Measurements from ENCODE around the gene SFTPB.
"Not testable (repeated sequence)": the region's sequence is repeated elsewhere in the genome, so short reads cannot be mapped to it uniquely, and the experiment has no call there.

SFTPB gene

DNA sequence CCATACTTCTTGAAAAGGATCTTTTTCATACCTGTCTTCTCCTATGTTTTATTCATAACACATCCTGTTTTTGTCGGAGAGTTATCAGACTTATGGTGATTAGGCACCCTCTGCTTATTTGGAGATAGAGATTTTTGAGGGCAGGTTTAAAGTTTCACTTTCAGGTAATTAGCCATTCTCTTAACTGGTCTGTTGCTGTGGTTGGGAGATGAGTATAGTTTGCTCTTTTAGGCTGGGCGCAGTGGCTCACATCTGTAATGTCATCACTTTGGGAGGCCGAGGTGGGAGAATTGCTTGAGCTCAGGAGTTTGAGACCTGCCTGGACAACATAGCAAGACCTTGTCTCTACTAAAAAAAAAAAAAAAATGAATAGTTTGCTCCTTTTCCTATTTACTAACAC is 25.3 kb downstream of the SFTPB start:
- Histone ChIP-seq H3K36me3 (ENCODE audit: control insufficient read depth, insufficient read depth, low read length) (peaks cover 100% of the 10 kb centered on the region), H3K4me3 (ENCODE audit: extremely low read depth, insufficient read depth, low read length, poor library complexity, severe bottlenecking) (no peak overlapping the region), H3K9me3 (ENCODE audit: control insufficient read depth, low read length) (no peaks in the 10 kb centered on the region), H3K27ac (ENCODE audit: low read depth, low read length, severe bottlenecking) (no peak overlapping the region), H3K4me1 (ENCODE audit: control insufficient read depth, insufficient read depth, low read length, poor library complexity, severe bottlenecking) (no peaks in the 10 kb centered on the region)
- no CpG with 5 or more reads among the region's 3 CpGs for WGBS, 2 experiments (ENCODE audit: insufficient coverage in 2 of 2)

DNA sequence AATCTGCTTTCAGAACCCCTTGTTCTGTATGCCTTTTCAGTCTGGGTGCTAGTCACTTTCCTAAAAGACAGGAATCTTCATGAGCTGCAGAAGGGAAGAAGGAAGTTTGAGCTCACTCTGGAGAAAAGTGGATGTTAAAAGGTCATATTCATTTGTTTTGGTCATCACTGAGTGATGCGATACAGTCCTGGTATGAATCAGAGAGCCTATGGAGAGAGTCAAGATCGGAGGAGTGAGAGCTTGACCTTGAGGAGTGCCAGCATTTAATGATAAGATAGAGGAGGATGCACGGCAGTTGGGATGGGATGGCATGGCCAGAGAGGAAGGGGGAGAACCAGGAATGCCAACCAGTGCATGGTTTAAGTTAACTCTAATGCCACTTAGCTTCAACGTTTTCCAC is 32.4 kb downstream of the SFTPB start:
- WGBS, 2 experiments (ENCODE audit: insufficient coverage in 2 of 2): 92 to 96% methylated on average over 2 to 3 of the region's 4 CpGs
- Histone ChIP-seq H3K9me3 (ENCODE audit: control insufficient read depth, low read length) (no peaks in the 10 kb centered on the region), H3K4me1 (ENCODE audit: control insufficient read depth, insufficient read depth, low read length, poor library complexity, severe bottlenecking) (no peaks in the 10 kb centered on the region), H3K27ac (ENCODE audit: low read depth, low read length, severe bottlenecking) (no peak overlapping the region), H3K4me3 (ENCODE audit: extremely low read depth, insufficient read depth, low read length, poor library complexity, severe bottlenecking) (no peak overlapping the region), H3K36me3 (ENCODE audit: control insufficient read depth, insufficient read depth, low read length) (peaks cover 91% of the 10 kb centered on the region)

DNA sequence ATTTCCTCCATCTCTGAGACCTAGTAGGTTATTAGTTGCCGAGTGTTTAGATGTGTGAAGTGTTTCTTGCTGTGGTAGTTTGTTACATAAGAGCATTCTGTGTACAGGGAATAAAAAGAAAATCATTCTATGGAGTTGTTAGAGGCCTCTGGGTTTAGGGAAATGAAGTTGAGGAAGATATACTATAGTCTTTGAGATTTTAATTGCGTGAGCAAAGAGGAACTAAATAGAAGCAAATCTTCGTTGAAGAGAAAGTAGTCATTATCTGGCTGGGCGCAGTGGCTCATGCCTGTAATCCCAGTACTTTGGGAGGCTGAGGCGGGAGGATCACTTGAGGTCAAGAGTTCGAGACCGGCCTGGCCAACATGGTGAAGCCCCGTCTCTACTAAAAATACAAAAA is 33.0 kb downstream of the SFTPB start:
- Histone ChIP-seq H3K4me1 (ENCODE audit: control insufficient read depth, insufficient read depth, low read length, poor library complexity, severe bottlenecking) (no peaks in the 10 kb centered on the region), H3K36me3 (ENCODE audit: control insufficient read depth, insufficient read depth, low read length) (peaks cover 90% of the 10 kb centered on the region), H3K9me3 (ENCODE audit: control insufficient read depth, low read length) (no peaks in the 10 kb centered on the region), H3K27ac (ENCODE audit: low read depth, low read length, severe bottlenecking) (no peak overlapping the region), H3K4me3 (ENCODE audit: extremely low read depth, insufficient read depth, low read length, poor library complexity, severe bottlenecking) (no peak overlapping the region)
- 95 to 98% methylated on average over 5 to 6 of the region's 8 CpGs for WGBS, 2 experiments (ENCODE audit: insufficient coverage in 2 of 2)

DNA sequence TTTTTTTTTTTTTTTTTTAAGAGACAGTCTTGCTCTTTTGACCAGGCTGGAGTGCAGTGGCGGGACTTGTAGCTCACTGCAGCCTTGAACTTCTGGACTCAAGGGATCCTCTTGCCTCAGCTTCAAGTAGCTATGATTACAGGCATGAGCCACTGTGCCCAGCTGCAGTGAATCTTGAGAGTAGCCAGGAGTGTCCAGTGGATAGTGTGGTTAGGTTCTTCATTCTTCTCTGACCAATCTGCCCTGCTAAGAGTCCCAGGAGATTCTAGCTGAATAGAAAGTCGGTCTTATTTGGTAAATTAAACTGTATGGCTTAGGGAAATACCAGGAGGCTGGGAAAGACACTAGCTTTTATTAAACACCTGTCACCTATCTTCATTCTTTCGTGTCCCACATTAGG is 36.7 kb downstream of the SFTPB start:
- Histone ChIP-seq H3K27ac (ENCODE audit: low read depth, low read length, severe bottlenecking) (no peak overlapping the region), H3K9me3 (ENCODE audit: control insufficient read depth, low read length) (no peaks in the 10 kb centered on the region), H3K36me3 (ENCODE audit: control insufficient read depth, insufficient read depth, low read length) (peaks cover 88% of the 10 kb centered on the region), H3K4me1 (ENCODE audit: control insufficient read depth, insufficient read depth, low read length, poor library complexity, severe bottlenecking) (no peaks in the 10 kb centered on the region), H3K4me3 (ENCODE audit: extremely low read depth, insufficient read depth, low read length, poor library complexity, severe bottlenecking) (no peak overlapping the region)
- 90% methylated on average over 2 of the region's 3 CpGs; no CpG with 5 or more reads in 1 of the 2 experiments for WGBS, 2 experiments (ENCODE audit: insufficient coverage in 2 of 2)

DNA sequence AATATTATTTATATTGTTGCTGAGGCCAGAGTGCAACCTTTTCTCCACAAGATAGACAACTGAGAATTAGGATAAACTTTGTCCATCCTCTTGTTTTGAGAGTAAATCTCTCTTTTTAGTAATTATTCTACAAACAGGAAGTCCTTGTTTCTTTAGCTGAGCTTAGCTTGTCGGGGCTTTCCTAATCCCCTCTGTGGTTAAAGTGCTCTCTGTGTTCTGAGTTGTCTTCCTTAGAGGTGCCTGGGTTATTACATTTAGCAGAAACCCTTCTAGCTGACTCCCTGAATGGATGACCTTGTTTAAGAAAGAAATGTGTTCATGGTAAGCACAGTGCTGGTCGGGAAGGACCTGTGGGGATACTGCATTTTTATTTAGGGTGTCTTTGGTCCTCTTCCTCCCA is 39.3 kb downstream of the SFTPB start:
- H3K4me3 ChIP-seq (ENCODE audit: extremely low read depth, insufficient read depth, low read length, poor library complexity, severe bottlenecking): no peak overlapping the region
- no peaks in the 10 kb centered on the region for H3K4me1 ChIP-seq (ENCODE audit: control insufficient read depth, insufficient read depth, low read length, poor library complexity, severe bottlenecking)
- 90 to 100% methylated on average over 1 to 2 of the region's 2 CpGs for WGBS, 2 experiments (ENCODE audit: insufficient coverage in 2 of 2)
- H3K36me3 ChIP-seq (ENCODE audit: control insufficient read depth, insufficient read depth, low read length): peaks cover 94% of the 10 kb centered on the region
- no peak overlapping the region for H3K27ac ChIP-seq (ENCODE audit: low read depth, low read length, severe bottlenecking)
- no peaks in the 10 kb centered on the region for H3K9me3 ChIP-seq (ENCODE audit: control insufficient read depth, low read length)

DNA sequence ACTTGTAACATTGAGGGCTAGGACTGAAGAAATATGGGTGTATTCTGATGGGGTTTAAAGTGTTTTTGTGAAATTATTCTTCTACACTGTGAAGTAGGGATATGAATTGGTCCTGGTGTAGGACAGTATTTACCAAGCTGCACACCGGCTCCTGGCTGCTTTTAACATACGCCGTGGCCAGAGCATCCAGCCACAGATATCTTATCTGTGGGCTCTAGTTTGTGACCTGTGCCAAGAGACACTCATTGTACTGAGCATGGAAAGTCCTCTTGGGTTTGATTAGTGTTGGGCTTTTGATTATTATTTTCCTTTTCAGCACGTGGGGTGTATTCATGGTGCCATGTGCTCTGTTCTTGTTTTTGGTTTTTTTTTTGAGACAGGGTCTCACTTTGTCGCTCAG is 44.0 kb downstream of the SFTPB start:
- H3K9me3 ChIP-seq (ENCODE audit: control insufficient read depth, low read length): no peaks in the 10 kb centered on the region
- H3K36me3 ChIP-seq (ENCODE audit: control insufficient read depth, insufficient read depth, low read length): peaks cover 96% of the 10 kb centered on the region
- no peak overlapping the region for H3K4me3 ChIP-seq (ENCODE audit: extremely low read depth, insufficient read depth, low read length, poor library complexity, severe bottlenecking)
- H3K4me1 ChIP-seq (ENCODE audit: control insufficient read depth, insufficient read depth, low read length, poor library complexity, severe bottlenecking): no peaks in the 10 kb centered on the region
- WGBS, 2 experiments (ENCODE audit: insufficient coverage in 2 of 2): 94 to 96% methylated on average over 4 to 5 of the region's 5 CpGs
- H3K27ac ChIP-seq (ENCODE audit: low read depth, low read length, severe bottlenecking): no peak overlapping the region

DNA sequence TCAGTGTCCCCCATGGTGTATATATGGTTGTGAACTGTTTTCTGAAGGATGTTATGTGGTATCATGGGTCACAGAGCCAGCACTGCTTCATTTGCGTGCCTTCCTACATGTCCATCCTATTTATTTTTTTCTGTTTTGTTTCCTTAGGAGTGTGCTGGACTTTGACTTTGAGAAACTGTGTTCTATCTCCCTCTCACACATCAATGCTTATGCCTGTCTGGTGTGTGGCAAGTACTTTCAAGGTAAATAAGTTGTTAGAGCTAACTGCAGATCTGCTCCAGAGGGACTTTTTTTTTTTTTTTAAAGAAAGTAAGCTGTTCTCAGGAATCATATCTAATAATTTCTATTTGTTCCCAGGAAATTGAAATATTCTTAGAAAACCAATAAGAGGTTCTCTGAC is 46.7 kb downstream of the SFTPB start:
- peaks cover 83% of the 10 kb centered on the region for H3K36me3 ChIP-seq (ENCODE audit: control insufficient read depth, insufficient read depth, low read length)
- H3K4me3 ChIP-seq (ENCODE audit: extremely low read depth, insufficient read depth, low read length, poor library complexity, severe bottlenecking): no peak overlapping the region
- no CpG with 5 or more reads among the region's 1 CpG for WGBS, 2 experiments (ENCODE audit: insufficient coverage in 2 of 2)
- H3K27ac ChIP-seq (ENCODE audit: low read depth, low read length, severe bottlenecking): no peak overlapping the region
- no peaks in the 10 kb centered on the region for H3K4me1 ChIP-seq (ENCODE audit: control insufficient read depth, insufficient read depth, low read length, poor library complexity, severe bottlenecking)
- no peaks in the 10 kb centered on the region for H3K9me3 ChIP-seq (ENCODE audit: control insufficient read depth, low read length)

DNA sequence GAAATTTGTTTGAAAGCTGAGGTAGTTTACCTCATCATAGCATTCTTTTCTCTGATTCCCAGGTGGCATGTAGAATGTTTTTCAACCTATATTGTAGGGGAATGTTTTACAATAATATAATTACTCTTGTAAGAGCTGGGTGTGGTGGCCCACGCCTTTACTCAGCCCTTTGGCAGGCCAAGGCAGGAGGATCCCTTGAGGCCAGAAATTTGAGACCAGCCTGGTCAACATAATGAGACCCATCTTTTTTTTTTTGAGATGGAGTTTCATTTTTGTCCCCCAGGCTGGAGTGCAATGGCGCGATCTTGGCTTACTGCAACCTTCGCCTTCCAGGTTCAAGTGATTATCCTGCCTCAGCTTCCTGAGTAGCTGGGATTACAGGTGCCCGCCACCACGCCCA is 48.4 kb downstream of the SFTPB start:
- Histone ChIP-seq H3K4me3 (ENCODE audit: extremely low read depth, insufficient read depth, low read length, poor library complexity, severe bottlenecking) (no peak overlapping the region), H3K9me3 (ENCODE audit: control insufficient read depth, low read length) (no peaks in the 10 kb centered on the region), H3K36me3 (ENCODE audit: control insufficient read depth, insufficient read depth, low read length) (peaks cover 68% of the 10 kb centered on the region), H3K27ac (ENCODE audit: low read depth, low read length, severe bottlenecking) (no peak overlapping the region), H3K4me1 (ENCODE audit: control insufficient read depth, insufficient read depth, low read length, poor library complexity, severe bottlenecking) (no peaks in the 10 kb centered on the region)
- WGBS, 2 experiments (ENCODE audit: insufficient coverage in 2 of 2): 100% methylated on average over 3 to 6 of the region's 6 CpGs

DNA sequence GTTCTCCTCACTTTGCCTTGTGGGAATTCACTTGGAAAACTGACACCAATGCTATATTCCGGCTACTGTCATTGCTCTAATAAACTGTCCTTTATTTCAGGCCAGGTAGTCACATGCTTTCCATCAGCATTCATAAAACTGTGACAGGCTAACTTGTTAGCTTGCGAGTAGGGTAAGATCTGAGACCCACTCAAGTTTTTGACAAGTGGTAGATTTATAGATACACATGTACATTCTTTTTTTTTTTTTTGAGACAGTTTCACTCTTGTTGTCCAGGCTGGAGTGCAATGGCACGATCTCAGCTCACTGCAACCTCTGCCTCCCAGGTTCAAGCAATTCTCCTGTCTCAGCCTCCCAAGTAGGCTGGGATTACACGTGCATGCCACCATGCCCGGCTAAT is 50.3 kb downstream of the SFTPB start:
- Histone ChIP-seq H3K36me3 (ENCODE audit: control insufficient read depth, insufficient read depth, low read length) (peaks cover 50% of the 10 kb centered on the region), H3K4me3 (ENCODE audit: extremely low read depth, insufficient read depth, low read length, poor library complexity, severe bottlenecking) (peak overlapping the region; percentile 82)
- 100% methylated on average over 2 of the region's 5 CpGs for WGBS, 2 experiments (ENCODE audit: insufficient coverage in 2 of 2)
- H3K27ac ChIP-seq (ENCODE audit: low read depth, low read length, severe bottlenecking); H3K9me3 ChIP-seq (ENCODE audit: control insufficient read depth, low read length); H3K4me1 ChIP-seq (ENCODE audit: control insufficient read depth, insufficient read depth, low read length, poor library complexity, severe bottlenecking): not testable (repeated sequence)

DNA sequence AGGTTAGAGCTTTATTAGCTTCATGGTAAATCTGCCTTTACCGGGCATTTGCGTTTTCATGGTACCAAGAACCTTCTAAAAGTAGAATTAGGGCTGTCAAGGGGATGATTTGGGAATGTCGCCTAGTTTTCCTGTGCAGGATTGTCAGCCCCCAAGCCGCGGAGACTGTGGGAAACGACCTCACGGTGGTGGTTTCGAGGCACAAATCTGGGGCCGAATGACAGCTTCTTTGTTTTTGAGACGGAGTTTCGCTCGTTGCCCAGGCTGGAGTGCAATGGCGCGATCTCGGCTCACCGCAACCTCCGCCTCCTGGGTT is 52.6 kb downstream of the SFTPB start:
- H3K9me3 ChIP-seq (ENCODE audit: control insufficient read depth, low read length): no peaks in the 10 kb centered on the region
- H3K4me1 ChIP-seq (ENCODE audit: control insufficient read depth, insufficient read depth, low read length, poor library complexity, severe bottlenecking): no peaks in the 10 kb centered on the region
- H3K36me3 ChIP-seq (ENCODE audit: control insufficient read depth, insufficient read depth, low read length): peaks cover 30% of the 10 kb centered on the region
- WGBS, 2 experiments (ENCODE audit: insufficient coverage in 2 of 2): 89 to 95% methylated on average over 17 of the region's 17 CpGs
- H3K27ac ChIP-seq (ENCODE audit: low read depth, low read length, severe bottlenecking): no peak overlapping the region
- no peak overlapping the region for H3K4me3 ChIP-seq (ENCODE audit: extremely low read depth, insufficient read depth, low read length, poor library complexity, severe bottlenecking)

DNA sequence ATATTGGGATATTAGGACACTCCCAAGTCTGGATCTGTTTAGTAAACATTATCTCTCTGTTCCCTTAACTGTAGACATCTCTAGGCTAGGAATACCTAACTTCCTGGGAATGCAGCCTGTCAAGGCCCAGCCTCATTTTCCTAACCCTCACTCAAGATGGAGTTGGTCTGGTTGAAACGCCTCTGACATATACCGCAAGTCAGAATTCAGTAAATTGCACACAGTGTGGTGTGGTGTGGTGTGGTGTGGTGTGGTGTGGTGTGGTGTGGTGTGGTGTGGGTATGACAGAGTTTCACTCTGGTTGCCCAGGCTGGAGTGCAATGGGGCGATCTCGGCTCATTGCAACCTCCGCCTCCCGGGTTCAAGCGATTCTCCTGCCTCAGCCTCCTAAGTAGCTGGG is 53.2 kb downstream of the SFTPB start:
- H3K9me3 ChIP-seq (ENCODE audit: control insufficient read depth, low read length); H3K4me3 ChIP-seq (ENCODE audit: extremely low read depth, insufficient read depth, low read length, poor library complexity, severe bottlenecking); H3K27ac ChIP-seq (ENCODE audit: low read depth, low read length, severe bottlenecking); H3K4me1 ChIP-seq (ENCODE audit: control insufficient read depth, insufficient read depth, low read length, poor library complexity, severe bottlenecking): not testable (repeated sequence)
- WGBS, 2 experiments (ENCODE audit: insufficient coverage in 2 of 2): 91 to 100% methylated on average over 1 to 5 of the region's 7 CpGs
- peaks cover 30% of the 10 kb centered on the region for H3K36me3 ChIP-seq (ENCODE audit: control insufficient read depth, insufficient read depth, low read length)
